HG03571 (cell line): Measurements from ENCODE around the gene A2ML1.
"Not testable (repeated sequence)": the region's sequence is repeated elsewhere in the genome, so short reads cannot be mapped to it uniquely, and the experiment has no call there.

ENCODE experiments used
- ATAC-seq: cut with Tn5 transposase; IDR thresholded peaks from one replicate; pipeline ENCODE4 v1.9.1; 2021; ENCODE audit not compliant: unreplicated experiment

A2ML1 gene

DNA sequence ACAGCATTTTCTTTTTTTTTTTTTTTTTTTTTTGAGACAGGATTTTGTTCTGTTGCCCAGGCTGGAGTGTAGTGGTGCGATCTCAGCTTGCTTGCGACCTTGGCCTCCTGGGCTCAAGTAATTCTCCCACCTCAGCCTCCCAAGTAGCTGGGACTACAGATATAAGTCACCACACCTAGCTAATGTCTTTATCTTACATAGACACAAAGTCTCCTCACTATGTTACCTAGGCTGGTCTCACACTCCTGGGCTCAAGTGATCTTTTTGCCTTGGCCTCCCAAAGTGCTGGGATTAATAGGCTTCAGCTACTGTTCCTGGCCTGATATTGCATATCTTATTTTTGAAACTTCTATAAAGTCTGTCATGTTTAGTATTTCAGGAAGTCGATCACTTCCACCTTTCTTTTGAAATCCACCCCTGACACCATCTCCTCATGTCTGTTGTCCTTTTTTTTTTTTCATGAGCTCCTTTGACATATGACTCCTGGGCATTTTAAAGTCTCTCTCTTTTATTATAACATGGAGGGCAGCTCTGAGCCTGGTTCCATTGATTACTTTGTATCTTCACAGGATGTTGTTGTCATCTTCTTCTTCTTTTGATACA lies 5.9 kb upstream of the A2ML1 start:
- no peak for ATAC-seq

DNA sequence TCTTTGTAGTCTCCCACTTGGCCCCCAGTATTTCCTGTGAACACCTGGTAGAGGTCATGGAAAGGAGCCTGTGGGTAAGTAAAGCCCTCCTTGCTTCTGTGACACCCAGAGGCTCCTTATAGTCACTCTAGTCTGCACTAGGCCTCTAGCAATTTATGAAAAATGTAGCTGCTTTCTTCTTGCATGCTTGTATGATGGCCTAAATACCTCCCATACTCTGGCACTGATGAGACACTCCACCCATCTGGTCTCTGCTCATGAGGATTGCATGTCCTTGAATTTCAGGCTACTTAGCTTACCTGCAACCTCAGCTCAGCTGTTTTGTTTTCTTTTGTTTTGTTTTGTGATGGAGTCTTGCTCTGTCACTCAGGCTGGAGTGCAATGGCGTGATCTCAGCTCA lies 4.6 kb upstream of the A2ML1 start:
- no peak for ATAC-seq

DNA sequence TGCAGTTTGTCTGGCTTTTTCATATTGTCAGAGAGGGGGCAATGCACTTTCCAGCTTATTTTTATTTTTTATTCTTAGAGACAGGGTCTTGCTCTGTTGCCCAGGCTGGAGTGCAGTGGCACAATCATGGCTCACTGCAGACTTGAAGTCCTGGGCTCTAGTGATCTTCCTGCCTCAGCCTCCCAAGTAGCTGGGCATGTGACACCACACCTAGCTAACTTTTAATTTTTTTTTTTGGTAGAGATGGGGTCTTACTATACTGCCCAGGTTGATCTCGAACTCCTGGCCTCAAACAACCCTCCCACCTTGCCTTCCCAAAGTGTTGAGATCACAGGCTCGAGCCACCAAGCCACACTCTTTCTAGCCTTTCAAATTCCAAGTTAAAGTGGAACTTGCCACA lies 3.9 kb upstream of the A2ML1 start:
- no peak for ATAC-seq

DNA sequence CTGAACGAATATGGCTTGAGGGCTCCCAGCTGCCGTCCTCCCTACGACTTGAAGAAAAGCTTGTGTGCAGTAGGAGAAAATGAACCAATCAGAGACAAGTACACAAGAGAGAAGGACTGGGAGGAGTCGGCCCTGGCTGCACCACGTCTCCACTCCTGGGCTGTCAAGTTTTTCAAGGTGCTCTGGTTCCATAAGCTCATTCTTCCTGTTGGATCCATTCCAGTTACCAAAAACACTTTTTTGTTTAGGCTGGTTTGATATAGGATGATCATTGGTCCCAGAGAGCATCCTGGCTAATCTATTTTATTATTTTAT lies 2.8 kb upstream of the A2ML1 start:
- no peak for ATAC-seq

DNA sequence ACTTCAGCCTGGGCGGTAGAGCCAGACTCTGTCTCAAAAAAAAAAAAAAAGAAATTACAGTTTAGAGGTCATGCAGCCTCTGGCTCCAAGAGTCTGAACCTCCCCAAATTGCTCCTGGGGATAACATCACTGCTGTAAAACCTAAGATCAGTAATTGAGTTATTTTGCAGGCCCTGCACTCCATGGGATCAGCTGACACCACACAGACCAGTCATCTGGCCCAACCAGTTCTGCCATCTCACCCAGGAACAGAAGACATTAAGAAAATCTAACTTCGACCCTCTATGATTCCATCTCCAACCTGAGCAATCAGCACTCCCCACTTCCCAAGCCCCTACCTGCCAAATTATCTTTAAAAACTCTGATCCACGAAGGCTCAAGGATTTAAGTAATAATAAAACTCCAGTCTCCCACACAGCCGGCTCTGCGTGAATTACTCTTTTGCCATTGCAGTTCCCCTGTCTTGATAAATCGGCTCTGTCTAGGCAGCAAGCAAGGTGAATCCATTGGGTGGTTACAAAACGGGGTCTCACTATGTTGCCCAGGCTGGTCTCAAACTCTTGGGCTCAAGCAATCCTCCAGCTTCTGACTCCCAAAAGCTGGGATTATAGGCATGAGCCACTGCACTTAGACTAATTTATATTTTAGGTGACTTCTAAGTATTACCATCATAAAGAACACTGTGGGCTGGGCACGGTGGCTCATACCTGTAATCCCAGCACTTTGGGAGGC lies 1.6 kb upstream of the A2ML1 start:
- not testable (repeated sequence) for ATAC-seq

DNA sequence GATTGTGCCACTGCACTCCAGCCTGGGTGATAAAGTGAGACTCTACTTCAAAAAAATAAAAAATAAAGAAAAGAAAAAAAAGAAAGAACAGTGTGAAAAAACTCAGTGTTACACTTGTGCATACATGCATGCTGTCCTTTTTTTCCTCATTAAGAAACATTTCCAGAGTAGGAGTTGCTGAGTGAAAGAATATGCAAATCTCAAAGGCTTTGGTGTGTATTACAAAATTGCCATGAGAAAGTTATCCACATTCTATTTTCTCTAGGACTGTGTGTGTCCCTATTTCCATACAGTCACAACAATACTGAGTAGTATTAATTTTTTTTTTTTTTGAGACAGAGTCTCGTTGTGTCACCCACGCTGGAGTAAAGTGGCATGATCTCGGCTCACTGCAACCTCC lies 830 bp upstream of the A2ML1 start:
- no peak for ATAC-seq

DNA sequence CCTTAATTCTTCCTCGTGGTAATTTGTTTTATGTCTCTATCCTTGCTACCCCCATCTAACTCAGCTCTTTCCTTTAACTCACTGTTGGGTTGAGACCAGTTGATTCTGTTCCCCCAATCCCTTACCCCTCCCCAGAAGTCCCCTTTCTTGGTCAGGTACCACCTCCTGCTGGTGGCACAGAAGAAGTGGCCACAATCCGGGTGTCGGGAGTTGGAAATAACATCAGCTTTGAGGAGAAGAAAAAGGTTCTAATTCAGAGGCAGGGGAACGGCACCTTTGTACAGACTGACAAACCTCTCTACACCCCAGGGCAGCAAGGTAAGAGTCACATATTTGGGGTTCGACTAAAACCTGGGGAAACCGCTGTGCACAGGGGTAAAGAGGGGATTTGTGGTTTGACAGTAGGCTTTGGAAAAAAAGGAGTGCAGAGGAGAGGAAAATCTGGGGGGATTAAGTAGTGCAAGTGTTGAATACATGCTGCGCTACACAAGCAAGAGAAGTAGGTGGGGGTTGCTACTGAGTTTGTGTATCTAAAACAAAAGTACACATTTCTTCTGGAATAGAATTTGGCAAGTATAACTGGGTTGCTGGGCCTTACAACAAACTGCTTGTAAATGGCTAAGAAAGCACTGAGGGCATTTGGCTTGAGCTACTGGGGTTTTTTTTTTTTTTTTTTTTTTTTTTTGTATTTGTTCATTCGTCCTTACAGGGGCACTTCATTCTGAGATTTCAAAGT lies 1.3 kb downstream of the A2ML1 start:
- ATAC-seq, result no peak

DNA sequence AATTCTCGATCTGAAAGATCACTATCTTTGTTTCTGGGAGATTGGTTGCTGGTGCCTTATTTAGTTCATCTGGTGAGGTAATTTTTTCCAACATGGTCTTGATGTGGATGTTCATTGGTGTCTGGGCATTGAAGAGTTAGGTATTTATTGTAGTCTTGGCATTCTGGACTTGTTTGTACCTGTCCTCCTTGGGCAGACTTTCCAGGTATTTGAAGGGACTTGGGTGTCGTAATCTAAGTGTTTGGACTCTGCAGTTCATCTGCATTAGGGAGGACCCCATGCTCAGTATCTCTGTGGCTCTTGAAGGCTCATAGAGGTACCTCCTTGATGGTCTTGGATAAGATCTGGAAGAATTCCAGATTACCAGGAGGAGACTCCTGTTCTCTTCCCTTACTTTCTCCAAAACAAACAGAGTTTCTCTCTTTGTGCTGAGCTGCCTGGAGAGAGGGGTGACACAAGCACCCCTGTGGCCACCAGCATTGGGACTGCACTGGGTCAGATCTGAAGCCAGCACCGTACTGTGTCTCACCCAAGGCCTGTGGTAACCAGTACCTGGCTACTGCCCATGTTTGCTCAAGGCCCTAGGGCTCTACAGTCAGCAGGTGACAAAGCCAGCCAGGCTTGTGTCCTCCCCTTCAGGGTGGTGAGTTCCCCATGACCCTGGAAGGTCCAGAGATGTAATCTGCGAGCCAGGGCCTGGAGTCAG lies 5.3 kb downstream of the A2ML1 start:
- no peak for ATAC-seq

DNA sequence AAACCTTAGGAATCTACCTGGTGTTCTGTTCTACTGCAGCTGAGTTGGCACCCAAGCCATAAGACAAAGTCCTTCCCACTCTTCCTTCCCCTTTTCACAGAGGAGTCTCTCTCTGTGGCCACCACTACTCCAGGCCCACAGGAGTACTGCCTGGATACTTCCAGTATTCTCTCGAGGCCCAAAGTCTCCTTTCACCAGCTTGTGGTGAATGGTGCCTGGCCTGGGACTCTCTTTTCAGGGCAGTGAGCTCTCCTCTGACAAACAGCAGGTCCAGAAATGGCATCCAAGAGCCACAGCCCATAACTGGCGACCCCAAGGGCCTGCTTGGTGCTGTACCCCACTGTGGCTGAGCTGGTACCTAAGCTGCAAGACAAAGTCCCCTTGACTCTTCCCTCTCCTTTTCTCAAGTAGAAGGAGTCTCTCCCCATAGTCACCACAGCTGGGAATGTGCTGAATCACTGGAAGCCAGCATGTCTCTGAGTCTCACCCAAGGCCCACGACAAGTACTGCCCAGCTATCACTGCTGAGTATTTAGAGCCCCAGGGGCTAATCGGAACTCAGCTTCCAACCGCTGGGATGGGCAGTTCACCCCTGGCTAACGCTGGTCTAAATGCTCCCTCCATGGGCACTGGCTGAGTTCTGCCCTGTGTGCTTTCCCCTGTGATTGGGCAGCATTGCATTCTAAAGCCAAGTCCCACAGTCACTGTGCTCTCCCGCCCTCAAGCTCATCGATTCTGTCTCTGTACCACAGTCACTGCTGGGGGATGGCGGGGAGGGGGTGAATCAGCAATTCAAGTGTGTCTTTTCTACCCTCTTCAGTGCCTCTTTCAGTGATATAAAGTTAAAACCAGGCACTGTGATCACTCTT lies 6.1 kb downstream of the A2ML1 start:
- no peak for ATAC-seq

DNA sequence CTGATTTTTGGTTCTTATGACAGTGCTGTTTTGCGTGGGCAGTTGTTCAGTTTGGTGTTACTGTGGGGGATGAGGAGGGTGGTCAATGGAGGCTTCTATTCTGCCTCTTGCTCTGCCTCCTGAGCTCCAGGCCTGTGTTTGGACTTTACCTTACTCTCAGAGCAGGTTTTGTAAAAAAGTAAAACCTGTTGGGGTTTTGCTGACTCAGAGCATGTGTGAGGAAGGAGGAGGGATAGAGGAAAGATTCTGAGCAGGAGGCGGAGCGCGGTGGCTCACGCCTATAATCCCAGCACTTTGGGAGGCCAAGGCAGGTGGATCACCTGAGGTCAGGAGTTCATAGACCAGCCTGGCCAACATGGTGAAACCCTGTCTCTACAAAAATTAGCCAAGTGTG lies 6.7 kb downstream of the A2ML1 start:
- no peak for ATAC-seq

DNA sequence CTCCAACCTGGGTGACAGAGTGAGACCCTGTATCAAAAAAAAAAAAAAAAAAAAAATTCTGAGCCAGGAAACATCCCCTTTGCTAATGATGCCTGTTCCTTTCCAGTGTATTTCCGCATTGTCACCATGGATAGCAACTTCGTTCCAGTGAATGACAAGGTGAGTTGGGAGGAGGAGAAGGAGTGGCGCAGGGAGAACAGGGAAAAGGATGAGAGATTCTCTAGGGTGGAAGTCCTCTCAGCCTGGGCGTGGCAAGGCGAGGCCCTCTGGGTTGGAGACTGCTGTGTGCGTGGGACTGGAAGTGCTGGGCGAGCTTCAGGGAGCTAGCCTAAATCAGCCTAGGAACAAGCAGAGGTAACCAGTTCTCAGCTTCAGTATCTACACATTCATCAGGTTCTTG lies 7.2 kb downstream of the A2ML1 start:
- ATAC-seq, result no peak

DNA sequence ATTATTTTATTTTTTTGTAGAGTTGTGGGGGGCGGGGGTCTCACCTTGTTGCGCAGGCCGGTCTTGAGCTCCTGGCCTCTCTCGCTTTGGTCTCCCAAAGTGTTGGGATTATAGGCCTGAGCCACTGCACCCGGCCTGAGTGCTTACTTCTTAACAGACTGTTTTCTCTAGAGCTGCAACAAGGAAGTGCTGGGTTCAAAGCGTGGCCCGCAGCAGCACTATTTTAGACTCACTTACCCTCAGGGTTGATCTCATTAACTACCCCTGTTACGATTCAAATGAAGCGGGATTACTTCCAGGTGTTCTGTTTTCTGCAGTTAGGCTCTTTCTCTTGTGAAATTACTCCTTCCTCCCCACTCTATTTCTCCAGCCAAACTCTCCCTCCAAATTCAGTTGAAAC lies 8.7 kb downstream of the A2ML1 start:
- no peak for ATAC-seq

DNA sequence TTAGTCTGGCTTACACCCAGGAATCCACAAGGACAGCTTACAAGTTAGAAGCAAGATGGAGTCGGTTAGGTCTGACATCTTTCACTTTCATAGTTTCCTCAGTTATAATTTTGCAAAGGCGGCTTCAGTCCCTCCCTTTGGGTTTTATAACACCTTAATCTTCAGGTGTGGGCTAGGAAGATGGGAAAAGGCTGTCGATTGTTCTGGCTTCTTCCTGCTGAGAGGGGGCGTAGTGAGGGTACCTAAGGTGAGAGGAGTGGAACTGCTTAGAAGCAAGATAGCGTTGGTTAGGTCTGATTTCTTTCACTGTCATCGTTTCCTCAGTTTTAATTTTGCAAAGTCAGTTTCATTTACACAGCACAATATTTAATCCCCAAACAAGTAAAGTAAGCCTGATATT lies 10.1 kb downstream of the A2ML1 start:
- ATAC-seq, result no peak

DNA sequence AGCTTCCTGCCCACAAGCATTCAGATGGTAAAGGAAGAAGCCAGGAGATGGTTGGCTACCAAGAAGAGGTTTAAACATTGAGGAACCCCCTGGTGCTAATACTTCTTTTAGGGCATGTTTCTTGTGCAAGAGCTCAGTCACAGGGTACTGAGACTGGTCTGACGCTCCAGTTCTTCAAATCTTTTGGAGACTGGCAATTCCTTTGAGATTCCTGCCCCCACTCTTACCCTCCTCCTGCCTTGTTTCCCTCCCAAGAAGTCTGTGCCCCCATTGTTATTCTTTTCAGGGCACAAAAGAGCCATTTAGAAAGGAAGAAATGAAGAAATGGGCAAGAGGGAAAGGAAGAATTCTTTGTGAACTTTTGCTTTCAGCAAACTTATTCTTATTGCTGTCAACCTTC lies 11.8 kb downstream of the A2ML1 start:
- no peak for ATAC-seq

DNA sequence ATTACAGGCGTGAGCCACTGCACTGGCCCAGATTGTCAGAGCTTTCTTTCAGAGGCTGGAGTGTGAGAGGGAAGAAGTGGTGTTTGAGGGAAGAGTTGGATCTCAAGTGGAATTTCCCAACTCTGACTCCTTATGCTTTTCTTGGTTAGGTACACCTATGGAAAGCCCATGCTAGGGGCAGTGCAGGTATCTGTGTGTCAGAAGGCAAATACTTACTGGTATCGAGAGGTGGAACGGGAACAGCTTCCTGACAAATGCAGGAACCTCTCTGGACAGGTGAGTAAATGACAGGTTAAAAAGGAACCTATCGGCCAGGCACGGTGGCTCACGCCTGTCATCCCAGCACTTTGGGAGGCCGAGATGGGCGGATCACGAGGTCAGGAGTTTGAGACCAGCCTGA lies 14.9 kb downstream of the A2ML1 start:
- ATAC-seq, result no peak

DNA sequence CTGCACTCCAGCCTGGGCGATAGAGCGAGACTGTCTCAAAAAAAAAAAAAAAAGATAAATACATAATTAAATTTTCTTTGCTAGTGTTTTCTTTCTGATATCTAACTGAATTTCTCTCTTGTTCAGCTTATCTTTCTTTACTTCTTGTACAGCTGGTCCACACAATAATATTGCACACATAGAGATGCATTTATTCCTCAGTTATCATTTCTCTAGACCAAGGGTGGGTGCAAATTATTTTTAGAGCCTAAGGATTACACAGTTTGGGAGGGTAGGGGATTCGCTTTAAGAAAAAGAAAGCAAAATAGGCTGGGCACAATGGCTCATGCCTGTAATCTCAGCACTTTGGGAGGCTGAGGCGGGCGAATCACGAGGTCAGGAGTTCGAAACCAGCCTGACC lies 17.9 kb downstream of the A2ML1 start:
- ATAC-seq, result no peak

DNA sequence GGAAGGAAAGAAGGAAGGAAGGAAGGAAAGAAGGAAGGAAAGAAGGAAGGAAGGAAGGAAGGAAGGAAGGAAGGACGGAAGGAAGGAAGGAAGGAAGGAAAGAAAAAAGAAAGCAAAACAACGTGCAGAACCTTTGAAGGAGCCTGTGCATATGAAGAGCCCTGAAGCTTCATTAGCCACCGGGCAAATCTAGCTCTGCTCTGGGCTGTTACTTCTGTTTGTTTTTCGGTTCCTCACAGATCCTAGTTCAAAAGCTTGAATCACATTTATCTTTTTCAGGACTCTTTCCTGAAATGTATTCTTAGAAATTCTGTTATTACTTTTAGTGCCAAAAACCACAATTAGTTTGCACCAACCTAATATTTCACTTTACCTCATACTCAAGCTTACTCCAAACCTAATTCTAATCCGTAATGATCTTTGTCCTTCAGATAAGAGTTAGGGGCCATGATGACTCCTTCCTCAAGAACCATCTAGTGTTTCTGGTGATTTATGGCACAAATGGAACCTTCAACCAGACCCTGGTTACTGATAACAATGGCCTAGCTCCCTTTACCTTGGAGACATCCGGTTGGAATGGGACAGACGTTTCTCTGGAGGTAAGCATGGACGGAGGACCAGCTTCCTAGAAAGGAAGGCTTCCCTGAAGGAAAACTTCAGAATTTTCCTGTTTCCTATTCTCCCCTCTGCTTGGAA lies 18.7 kb downstream of the A2ML1 start:
- no peak for ATAC-seq

DNA sequence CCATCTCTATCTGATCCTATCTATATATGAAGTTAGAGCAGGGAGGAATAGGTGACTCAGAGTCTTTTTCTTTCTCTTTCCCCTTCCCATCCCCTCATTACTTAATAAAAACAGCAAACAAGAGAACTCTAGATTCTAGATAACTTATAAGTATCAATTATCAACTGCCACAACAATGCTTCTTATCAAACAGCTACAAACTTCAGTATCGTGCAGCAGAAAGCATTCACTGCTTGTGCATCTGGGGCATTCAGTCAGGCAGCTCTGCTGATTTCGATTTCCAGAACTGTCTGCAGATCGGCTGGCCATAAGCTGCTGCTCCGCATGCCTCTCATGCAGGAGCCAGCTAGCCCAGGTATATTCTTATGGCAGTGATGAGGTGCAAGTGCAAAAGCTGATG lies 19.4 kb downstream of the A2ML1 start:
- no peak for ATAC-seq

DNA sequence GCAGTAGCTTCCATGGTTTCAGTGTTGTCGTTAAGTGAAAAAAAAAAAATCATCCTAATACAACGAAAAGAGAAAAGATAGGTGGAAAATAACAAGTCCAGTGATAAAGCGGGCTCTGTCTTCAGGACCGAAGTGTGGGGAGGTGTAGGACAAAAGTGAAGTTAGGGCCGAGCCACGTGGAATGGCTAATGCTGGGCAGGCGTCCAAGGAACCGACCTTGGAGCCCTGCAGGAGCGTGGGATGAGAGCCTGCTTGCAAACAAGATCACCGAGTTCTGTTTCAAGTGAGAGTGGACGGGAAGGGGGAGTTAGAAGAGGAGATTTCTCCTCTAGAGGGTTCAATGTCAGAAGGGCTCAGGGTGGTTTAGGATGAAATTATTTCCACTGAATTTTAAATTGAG lies 22.2 kb downstream of the A2ML1 start:
- no peak for ATAC-seq

DNA sequence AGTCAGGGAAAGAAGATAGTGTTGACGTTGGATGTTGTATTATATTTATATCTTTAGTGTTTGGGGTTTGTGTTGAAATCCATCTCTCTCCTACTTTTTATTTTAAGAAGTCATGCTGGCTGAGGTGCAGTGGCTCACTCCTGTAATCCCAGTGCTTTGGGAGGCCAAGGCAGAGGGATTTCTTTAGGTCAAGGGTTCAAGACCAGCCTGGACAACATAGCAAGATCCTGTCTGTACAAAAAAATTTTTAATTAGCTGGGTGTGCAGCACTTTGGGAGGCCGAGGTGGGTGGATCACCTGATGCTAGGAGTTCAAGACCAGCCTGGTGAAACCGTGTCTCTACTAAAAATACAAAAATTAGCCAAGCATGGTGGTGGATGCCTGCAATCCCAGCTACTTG lies 23.9 kb downstream of the A2ML1 start:
- ATAC-seq, result no peak
